Measurements from ENCODE around the gene NTNG1. TPM values are rescaled to one million over a fixed set of nuclear protein-coding genes. Genes with fewer than 3 reads are reported as not detected.
"Not testable (repeated sequence)": the region's sequence is repeated elsewhere in the genome, so short reads cannot be mapped to it uniquely, and the experiment has no call there.

Gene NTNG1
- total and polyA plus RNA-seq, 10 of the 15 experiments (the other 5 are each of a cell fraction or from before 2014, with no cell fraction given): 0.18 to 2.3 (median 1.1) TPM; not detected in 1

GRCh38 chr1:107164901-107165300 lies 24.1 kb downstream of the NTNG1 start:
- H3K27me3 ChIP-seq (replicated peaks in 1 of 2; ENCODE audit: control insufficient read depth in 2 of 2, insufficient read depth in 2 of 2, low read length in 1 of 2); POLR2A ChIA-PET; H3K4me1 ChIP-seq (ENCODE audit: control insufficient read depth, insufficient read depth, low read length); intact Hi-C loops (cut with micrococcal nuclease; ENCODE audit: unreplicated experiment); BruUV-seq (replicated peaks); H2AFZ ChIP-seq (ENCODE audit: control insufficient read depth, low read depth, low read length); H3K9me3 ChIP-seq (replicated peaks; ENCODE audit: control insufficient read depth, insufficient read depth, low read length); DNase-seq (ENCODE audit: low read depth, low spot score); H3K79me2 ChIP-seq (ENCODE audit: control insufficient read depth, insufficient read depth, low read length); H3K27ac ChIP-seq (ENCODE audit: control insufficient read depth, insufficient read depth); in situ Hi-C loops (cut with MboI); H3K9ac ChIP-seq (ENCODE audit: control insufficient read depth, insufficient read depth, low read length); H3K36me3 ChIP-seq (ENCODE audit: control insufficient read depth in 2 of 2, insufficient read depth in 2 of 2, low read length in 1 of 2); H3K4me3 ChIP-seq; H4K20me1 ChIP-seq (ENCODE audit: control insufficient read depth, insufficient read depth); ATAC-seq; FAIRE-seq; H3K4me2 ChIP-seq (ENCODE audit: control insufficient read depth, insufficient read depth): not testable (repeated sequence)
- ChIA-PET RAD21 (ENCODE audit: unreplicated experiment) (interaction anchor here (0.8 kb wide), 1 partner anchor 364 kb away, joined by 3 read pairs; no protein-coding TSS in a partner anchor), SMC1A (ENCODE audit: uncharacterized antibody, unreplicated experiment) (interaction anchor here (1.1 to 1.4 kb wide), 2 partner anchors 23 to 57 kb away, joined by 3 read pairs; no protein-coding TSS in a partner anchor), CTCF (interaction anchor here (0.9 to 3.3 kb wide), 5 partner anchors 9 to 363 kb away, joined by 3 to 13 read pairs (median 3); no protein-coding TSS in a partner anchor)
- 50% methylated on average over 9 of the region's 9 CpGs for WGBS (ENCODE audit: insufficient coverage, insufficient replicate concordance, low lambda C conversion rate, missing lambda C conversion rate)

GRCh38 chr1:107169615-107170014 lies 28.8 kb downstream of the NTNG1 start:
- H2AFZ ChIP-seq (ENCODE audit: control insufficient read depth, low read depth, low read length): no peak overlapping the region
- ChIA-PET CTCF (interaction anchor here (1.9 kb wide), 1 partner anchor 27 kb away, joined by 5 read pairs; no protein-coding TSS in a partner anchor), SMC1A (ENCODE audit: uncharacterized antibody, unreplicated experiment) (no interaction called here), RAD21 (ENCODE audit: unreplicated experiment) (no interaction called here), POLR2A (no interaction called here)
- H3K9me3 ChIP-seq (replicated peaks; ENCODE audit: control insufficient read depth, insufficient read depth, low read length): no peaks in the 10 kb centered on the region
- intact Hi-C loops (cut with micrococcal nuclease; ENCODE audit: unreplicated experiment): no loop called here
- no peaks in the 10 kb centered on the region for H3K36me3 ChIP-seq (ENCODE audit: control insufficient read depth in 2 of 2, insufficient read depth in 2 of 2, low read length in 1 of 2)
- H3K27me3 ChIP-seq (replicated peaks in 1 of 2; ENCODE audit: control insufficient read depth in 2 of 2, insufficient read depth in 2 of 2, low read length in 1 of 2): no peaks in the 10 kb centered on the region; a peak in 1 of 4 replicates
- 0% methylated on average over 3 of the region's 3 CpGs for WGBS (ENCODE audit: insufficient coverage, insufficient replicate concordance, low lambda C conversion rate, missing lambda C conversion rate)
- no peaks in the 10 kb centered on the region for H3K79me2 ChIP-seq (ENCODE audit: control insufficient read depth, insufficient read depth, low read length)
- H3K4me1 ChIP-seq (ENCODE audit: control insufficient read depth, insufficient read depth, low read length): no peaks in the 10 kb centered on the region
- FAIRE-seq: no peak
- no peak for ATAC-seq
- H3K27ac ChIP-seq (ENCODE audit: control insufficient read depth, insufficient read depth): no peak overlapping the region
- H3K4me3 ChIP-seq: no peak overlapping the region
- in situ Hi-C loops (cut with MboI): no loop called here
- no peaks in the 10 kb centered on the region for H4K20me1 ChIP-seq (ENCODE audit: control insufficient read depth, insufficient read depth)
- no peak for DNase-seq (ENCODE audit: low read depth, low spot score)
- no TSS peak for BruUV-seq (replicated peaks)
- H3K4me2 ChIP-seq (ENCODE audit: control insufficient read depth, insufficient read depth): no peak overlapping the region
- no peak overlapping the region for H3K9ac ChIP-seq (ENCODE audit: control insufficient read depth, insufficient read depth, low read length)
- TF ChIP-seq ZNF592 (IDR thresholded peaks at IDR 0.05): no peak
- no peak for TF ChIP-seq BMI1 (IDR thresholded peaks at IDR 0.05; ENCODE audit: borderline replicate concordance)
- no peak for TF ChIP-seq RFX5 (IDR thresholded peaks at IDR 0.05; ENCODE audit: low read depth, low read length)
- TF ChIP-seq CBFB (IDR thresholded peaks at IDR 0.05; ENCODE audit: low read depth): no peak
- TF ChIP-seq SP1 (IDR thresholded peaks at IDR 0.05; ENCODE audit: low read depth, low read length): no peak
- no peak for TF ChIP-seq NFXL1 (IDR thresholded peaks at IDR 0.05; ENCODE audit: borderline replicate concordance)
- no peak for TF ChIP-seq STAT3 (IDR thresholded peaks at IDR 0.05; ENCODE audit: low read depth, low read length)
- no peak for TF ChIP-seq ASH2L (IDR thresholded peaks at IDR 0.05; ENCODE audit: borderline replicate concordance, low read depth)
- no peak for TF ChIP-seq ATF3 (IDR thresholded peaks at IDR 0.05; ENCODE audit: borderline replicate concordance, extremely low read depth, low read depth, low read length)
- no peak for TF ChIP-seq E4F1 (IDR thresholded peaks at IDR 0.05; ENCODE audit: borderline replicate concordance, partially characterized antibody)
- TF ChIP-seq TBL1XR1 (IDR thresholded peaks at IDR 0.05; ENCODE audit: low read depth, low read length): no peak
